NT2/D1 (cell line): Measurements from ENCODE around the gene SCD.

ENCODE experiments used
- SUZ12 ChIP-seq: IDR thresholded peaks from 2 replicates; pipeline ENCODE4 v1.6.1; 2011; ENCODE audit not compliant: insufficient read length, insufficient read depth; ENCODE audit errors: extremely low read depth
- YY1 ChIP-seq: IDR thresholded peaks from 2 replicates; pipeline ENCODE4 v1.6.1; 2011; ENCODE audit not compliant: insufficient read length, insufficient read depth
- ZNF274 ChIP-seq: IDR thresholded peaks from 2 replicates; pipeline ENCODE4 v1.6.1; 2011; ENCODE audit warnings: mild to moderate bottlenecking, low read depth, low read length

GRCh38 chr10:100325158-100325557 is 21.9 kb upstream of the SCD start:
- no peak for TF ChIP-seq YY1
- no peak for TF ChIP-seq ZNF274
- no peak for TF ChIP-seq SUZ12
